Testis (tissue), 2 donors: ENCODE measurements around the gene TRAF7.

Experiments used
- POLR2A ChIP-seq: fragments of 450-650 bp; IDR thresholded peaks from one replicate; pipeline ENCODE4 v1.6.1; 2017; ENCODE audit warnings: antibody characterized with exemption, mild to moderate bottlenecking, moderate library complexity
- TF ChIP-seq, protein P1 (sequence below), 3 experiments: fragments of 450-650 bp in 2 of 3; fragments of 200-600 bp in 1 of 3; sonication (generic) in 1 of 3; IDR thresholded peaks; one replicate each; pipeline ENCODE4 v1.5.1; 2016 to 2019; ENCODE audit warnings: antibody characterized with exemption in 3 of 3, mild to moderate bottlenecking in 2 of 3, moderate library complexity in 1 of 3

- TF ChIP-seq, protein P1, sequence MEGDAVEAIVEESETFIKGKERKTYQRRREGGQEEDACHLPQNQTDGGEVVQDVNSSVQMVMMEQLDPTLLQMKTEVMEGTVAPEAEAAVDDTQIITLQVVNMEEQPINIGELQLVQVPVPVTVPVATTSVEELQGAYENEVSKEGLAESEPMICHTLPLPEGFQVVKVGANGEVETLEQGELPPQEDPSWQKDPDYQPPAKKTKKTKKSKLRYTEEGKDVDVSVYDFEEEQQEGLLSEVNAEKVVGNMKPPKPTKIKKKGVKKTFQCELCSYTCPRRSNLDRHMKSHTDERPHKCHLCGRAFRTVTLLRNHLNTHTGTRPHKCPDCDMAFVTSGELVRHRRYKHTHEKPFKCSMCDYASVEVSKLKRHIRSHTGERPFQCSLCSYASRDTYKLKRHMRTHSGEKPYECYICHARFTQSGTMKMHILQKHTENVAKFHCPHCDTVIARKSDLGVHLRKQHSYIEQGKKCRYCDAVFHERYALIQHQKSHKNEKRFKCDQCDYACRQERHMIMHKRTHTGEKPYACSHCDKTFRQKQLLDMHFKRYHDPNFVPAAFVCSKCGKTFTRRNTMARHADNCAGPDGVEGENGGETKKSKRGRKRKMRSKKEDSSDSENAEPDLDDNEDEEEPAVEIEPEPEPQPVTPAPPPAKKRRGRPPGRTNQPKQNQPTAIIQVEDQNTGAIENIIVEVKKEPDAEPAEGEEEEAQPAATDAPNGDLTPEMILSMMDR (IDR thresholded peaks at IDR 0.05), result no peak
- TF ChIP-seq POLR2A, result no peak
These were observed 631 bp downstream of the TRAF7 start for GRCh38 chr16:2155977-2156848.
